ENCODE results near the gene KCNQ1. TPM values are rescaled to one million over a fixed set of nuclear protein-coding genes. Genes with fewer than 3 reads are reported as not detected.

Gene KCNQ1
- total RNA-seq: 10 to 100 TPM; 25.2 to 61.1 (median 46.7) TPM
- polyA plus RNA-seq: 10 to 100 TPM; 14.0 to 50.0 TPM

DNA sequence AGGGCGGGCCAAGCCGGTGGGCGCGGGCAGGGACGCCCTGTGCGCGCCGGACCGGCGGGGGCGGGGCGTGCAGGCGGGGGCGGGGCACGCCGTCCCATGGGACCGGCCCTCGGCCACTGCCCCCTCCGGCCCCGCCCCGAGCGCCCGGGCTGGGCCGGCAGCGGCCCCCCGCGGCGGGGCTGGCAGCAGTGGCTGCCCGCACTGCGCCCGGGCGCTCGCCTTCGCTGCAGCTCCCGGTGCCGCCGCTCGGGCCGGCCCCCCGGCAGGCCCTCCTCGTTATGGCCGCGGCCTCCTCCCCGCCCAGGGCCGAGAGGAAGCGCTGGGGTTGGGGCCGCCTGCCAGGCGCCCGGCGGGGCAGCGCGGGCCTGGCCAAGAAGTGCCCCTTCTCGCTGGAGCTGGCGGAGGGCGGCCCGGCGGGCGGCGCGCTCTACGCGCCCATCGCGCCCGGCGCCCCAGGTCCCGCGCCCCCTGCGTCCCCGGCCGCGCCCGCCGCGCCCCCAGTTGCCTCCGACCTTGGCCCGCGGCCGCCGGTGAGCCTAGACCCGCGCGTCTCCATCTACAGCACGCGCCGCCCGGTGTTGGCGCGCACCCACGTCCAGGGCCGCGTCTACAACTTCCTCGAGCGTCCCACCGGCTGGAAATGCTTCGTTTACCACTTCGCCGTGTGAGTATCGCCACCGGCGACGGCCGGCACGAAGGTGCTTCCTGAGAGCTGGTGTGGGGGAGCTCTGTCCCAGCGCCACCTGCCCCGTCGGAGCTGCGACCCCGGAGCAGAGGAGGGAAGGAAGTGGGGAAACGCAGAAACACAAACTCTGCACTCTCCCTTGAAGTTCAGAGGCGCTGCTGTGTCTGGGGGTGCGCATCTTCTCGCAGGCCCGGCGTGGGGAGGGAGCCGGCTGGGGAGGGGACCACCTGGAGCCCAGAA is at the start of gene KCNQ1:
Gene KCNQ1, plus strand, starts transcription at position 188 of the 925 bp plus-strand sequence. Its CDS starts 91 bp downstream, at position 279.
- peak; percentile 65 to 89 (median 82) for DNase-seq
- intact Hi-C loops (cut with DNase I): no loop called here
- ATAC-seq: peak; percentile 77 to 87 (median 80)
- Histone ChIP-seq H3K9me3 (no peaks in the 10 kb centered on the region), H3K4me1 (peaks cover 11 to 21% (median 12%) of the 10 kb centered on the region in 3 donors), H3K36me3 (no peaks in the 10 kb centered on the region), H3K27ac (peak within 1 kb of the TSS; percentile 34 to 76 (median 64)), H3K27me3 (no peaks in the 10 kb centered on the region), H3K4me3 (peak within 1 kb of the TSS; percentile 27 to 68 (median 52))
- WGBS, 2 donors: 1 to 2% methylated on average over 57 to 114 of the region's 116 CpGs
- no peak for FAIRE-seq
- TF ChIP-seq, protein P1, sequence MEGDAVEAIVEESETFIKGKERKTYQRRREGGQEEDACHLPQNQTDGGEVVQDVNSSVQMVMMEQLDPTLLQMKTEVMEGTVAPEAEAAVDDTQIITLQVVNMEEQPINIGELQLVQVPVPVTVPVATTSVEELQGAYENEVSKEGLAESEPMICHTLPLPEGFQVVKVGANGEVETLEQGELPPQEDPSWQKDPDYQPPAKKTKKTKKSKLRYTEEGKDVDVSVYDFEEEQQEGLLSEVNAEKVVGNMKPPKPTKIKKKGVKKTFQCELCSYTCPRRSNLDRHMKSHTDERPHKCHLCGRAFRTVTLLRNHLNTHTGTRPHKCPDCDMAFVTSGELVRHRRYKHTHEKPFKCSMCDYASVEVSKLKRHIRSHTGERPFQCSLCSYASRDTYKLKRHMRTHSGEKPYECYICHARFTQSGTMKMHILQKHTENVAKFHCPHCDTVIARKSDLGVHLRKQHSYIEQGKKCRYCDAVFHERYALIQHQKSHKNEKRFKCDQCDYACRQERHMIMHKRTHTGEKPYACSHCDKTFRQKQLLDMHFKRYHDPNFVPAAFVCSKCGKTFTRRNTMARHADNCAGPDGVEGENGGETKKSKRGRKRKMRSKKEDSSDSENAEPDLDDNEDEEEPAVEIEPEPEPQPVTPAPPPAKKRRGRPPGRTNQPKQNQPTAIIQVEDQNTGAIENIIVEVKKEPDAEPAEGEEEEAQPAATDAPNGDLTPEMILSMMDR (IDR thresholded peaks at IDR 0.05): no peak

DNA sequence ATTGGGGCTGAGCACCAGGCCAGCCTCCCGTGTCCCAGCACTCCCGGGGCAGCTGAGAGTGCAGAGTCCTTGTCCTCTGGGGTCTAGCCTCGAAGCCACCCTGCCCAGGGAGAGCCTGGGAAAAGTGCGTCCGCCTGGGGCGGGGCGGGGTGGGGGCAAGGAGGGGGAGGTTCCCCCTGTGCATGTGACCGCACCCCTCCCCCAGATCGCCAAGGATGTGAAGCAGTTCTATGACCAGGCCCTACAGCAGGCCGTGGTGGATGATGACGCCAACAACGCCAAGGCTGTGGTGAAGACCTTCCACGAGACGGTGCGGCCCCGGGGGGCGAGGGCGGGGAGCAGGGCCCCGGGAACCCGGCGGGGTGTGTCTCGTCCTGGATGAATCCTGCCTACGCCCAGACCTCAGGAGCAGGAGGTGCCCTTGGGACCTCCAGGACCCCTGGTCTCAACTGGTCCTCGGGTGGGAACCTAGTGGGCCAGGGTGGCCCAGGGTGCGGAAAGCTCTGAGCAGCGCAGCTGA is 49.5 kb upstream of the KCNQ1 start:
- DNase-seq (peak in 1 of 6 donors; percentile 35), ATAC-seq (no peak), FAIRE-seq (no peak)
- Histone ChIP-seq H3K27me3 (no peaks in the 10 kb centered on the region), H3K4me1 (peaks cover 0 to 8% (median 7%) of the 10 kb centered on the region in 3 donors), H3K4me3 (no peak overlapping the region), H3K9me3 (no peaks in the 10 kb centered on the region), H3K36me3 (peaks cover 0 to 51% (median 27%) of the 10 kb centered on the region in 3 donors), H3K27ac (no peak overlapping the region)
- WGBS, 2 donors: 91% methylated on average over 26 of the region's 26 CpGs
- intact Hi-C loops (cut with DNase I): no loop called here
- TF ChIP-seq, protein P1 (IDR thresholded peaks at IDR 0.05): no peak

GRCh38 chr11:2395856-2396255 is 49.0 kb upstream of the KCNQ1 start:
- intact Hi-C loops (cut with DNase I): no loop called here
- 89 to 93% methylated on average over 17 of the region's 17 CpGs for WGBS, 2 donors
- DNase-seq: peak in 1 of 6 donors; percentile 64
- H3K4me3 ChIP-seq: no peak overlapping the region
- no peaks in the 10 kb centered on the region for H3K9me3 ChIP-seq
- ATAC-seq: no peak
- no peaks in the 10 kb centered on the region for H3K27me3 ChIP-seq
- no peak for FAIRE-seq
- peaks cover 0 to 51% (median 27%) of the 10 kb centered on the region in 3 donors for H3K36me3 ChIP-seq
- peaks cover 0 to 8% (median 7%) of the 10 kb centered on the region in 3 donors for H3K4me1 ChIP-seq
- no peak overlapping the region for H3K27ac ChIP-seq
- TF ChIP-seq, protein P1 (IDR thresholded peaks at IDR 0.05): no peak

- Histone ChIP-seq H3K27me3 (no peaks in the 10 kb centered on the region), H3K9me3 (no peaks in the 10 kb centered on the region), H3K36me3 (peaks cover 0 to 46% (median 24%) of the 10 kb centered on the region in 3 donors), H3K4me1 (peaks cover 2 to 10% (median 9%) of the 10 kb centered on the region in 3 donors), H3K27ac (no peak overlapping the region), H3K4me3 (no peak overlapping the region)
- no peak for ATAC-seq
- FAIRE-seq: no peak
- 91 to 93% methylated on average over 26 of the region's 26 CpGs for WGBS, 2 donors
- TF ChIP-seq, protein P1 (IDR thresholded peaks at IDR 0.05): no peak
- peak in 1 of 6 donors; percentile 61 for DNase-seq
- intact Hi-C loops (cut with DNase I): no loop called here
These were observed 48.3 kb upstream of the KCNQ1 start for GRCh38 chr11:2396471-2396870.
